ENCODE measurements around the gene CYP39A1. TPM values are rescaled to one million over a fixed set of nuclear protein-coding genes. Genes with fewer than 3 reads are reported as not detected.

CYP39A1 gene
- total RNA-seq, 4 donors from 2014 or later, result 6.3 to 18.3 (median 13.0) TPM

DNA sequence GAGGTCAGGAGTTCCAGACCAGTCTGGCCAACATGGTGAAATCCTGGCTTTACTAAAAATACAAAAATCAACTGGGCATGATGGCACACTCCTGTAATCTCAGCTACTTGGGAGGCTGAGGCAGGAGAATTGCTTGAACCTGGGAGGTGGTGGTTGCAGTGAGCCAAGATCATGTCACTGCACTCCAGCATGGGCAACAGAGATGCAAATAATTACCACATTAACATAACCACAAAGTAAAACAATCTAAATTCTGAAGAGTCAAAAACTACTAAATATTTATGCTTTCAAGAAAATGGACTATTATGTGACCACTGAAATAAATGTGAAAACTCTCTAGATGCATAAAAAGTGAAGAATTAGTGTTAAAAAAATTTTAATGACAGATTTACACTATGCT, 59.9 kb downstream of the CYP39A1 start:
- Histone ChIP-seq H3K27ac (no peak overlapping the region), H3K9me3 (no peaks in the 10 kb centered on the region), H3K4me3 (replicated peaks in 1 of 3) (no peak overlapping the region), H3K36me3 (no peaks in the 10 kb centered on the region), H3K4me1 (no peaks in the 10 kb centered on the region), H3K27me3 (no peaks in the 10 kb centered on the region)
- intact Hi-C loops (cut with DNase I), result no loop called here
- TF ChIP-seq POLR2A (IDR thresholded peaks at IDR 0.05), result no peak
- TF ChIP-seq, protein P1, sequence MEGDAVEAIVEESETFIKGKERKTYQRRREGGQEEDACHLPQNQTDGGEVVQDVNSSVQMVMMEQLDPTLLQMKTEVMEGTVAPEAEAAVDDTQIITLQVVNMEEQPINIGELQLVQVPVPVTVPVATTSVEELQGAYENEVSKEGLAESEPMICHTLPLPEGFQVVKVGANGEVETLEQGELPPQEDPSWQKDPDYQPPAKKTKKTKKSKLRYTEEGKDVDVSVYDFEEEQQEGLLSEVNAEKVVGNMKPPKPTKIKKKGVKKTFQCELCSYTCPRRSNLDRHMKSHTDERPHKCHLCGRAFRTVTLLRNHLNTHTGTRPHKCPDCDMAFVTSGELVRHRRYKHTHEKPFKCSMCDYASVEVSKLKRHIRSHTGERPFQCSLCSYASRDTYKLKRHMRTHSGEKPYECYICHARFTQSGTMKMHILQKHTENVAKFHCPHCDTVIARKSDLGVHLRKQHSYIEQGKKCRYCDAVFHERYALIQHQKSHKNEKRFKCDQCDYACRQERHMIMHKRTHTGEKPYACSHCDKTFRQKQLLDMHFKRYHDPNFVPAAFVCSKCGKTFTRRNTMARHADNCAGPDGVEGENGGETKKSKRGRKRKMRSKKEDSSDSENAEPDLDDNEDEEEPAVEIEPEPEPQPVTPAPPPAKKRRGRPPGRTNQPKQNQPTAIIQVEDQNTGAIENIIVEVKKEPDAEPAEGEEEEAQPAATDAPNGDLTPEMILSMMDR (IDR thresholded peaks at IDR 0.05), result no peak
- no peak for DNase-seq

DNA sequence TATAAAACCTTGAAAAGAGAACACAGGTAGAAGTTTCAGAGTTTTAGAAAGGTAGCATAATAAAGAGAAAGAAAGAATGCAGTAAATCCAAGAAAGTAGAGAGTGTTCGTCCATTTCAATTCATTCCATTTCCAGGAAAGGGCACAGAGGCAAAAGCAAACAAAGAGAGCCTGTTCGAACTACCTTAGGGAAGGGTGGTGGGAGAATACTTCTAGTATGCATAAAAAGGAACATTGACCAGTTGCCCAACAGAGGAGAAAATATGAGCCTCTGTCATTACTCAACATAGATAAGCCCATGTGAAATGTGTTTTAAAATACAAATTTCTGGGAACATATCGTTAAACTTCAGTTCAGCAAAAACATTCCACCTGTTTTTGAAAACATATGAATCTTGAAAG, 60.6 kb downstream of the CYP39A1 start:
- Histone ChIP-seq H3K4me1 (no peaks in the 10 kb centered on the region), H3K27me3 (no peaks in the 10 kb centered on the region), H3K27ac (no peak overlapping the region), H3K4me3 (replicated peaks in 1 of 3) (no peak overlapping the region), H3K36me3 (no peaks in the 10 kb centered on the region), H3K9me3 (no peaks in the 10 kb centered on the region)
- WGBS, 2 donors, result 83 to 92% methylated on average over 3 of the region's 3 CpGs
- no peak for TF ChIP-seq POLR2A (IDR thresholded peaks at IDR 0.05)
- TF ChIP-seq, protein P1 (IDR thresholded peaks at IDR 0.05), result no peak
- intact Hi-C loops (cut with DNase I), result no loop called here
- no peak for DNase-seq

DNA sequence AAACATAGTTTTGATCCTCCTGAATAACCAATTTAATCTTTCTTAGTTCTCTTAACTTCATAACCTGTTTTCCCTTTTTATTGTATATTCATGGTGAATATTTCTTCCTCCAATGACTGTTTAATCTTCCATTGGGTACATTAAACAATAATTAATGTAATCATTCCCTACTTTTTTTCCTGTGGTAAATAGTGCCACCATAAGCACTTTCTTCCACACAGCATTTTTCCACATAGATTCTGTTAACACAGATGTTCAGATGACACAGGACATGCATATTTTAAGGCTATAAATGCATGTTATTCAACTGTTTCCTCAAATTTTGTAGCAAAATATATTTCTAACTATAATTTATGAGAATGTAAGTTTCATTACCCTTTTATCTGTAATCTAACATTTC, 61.9 kb downstream of the CYP39A1 start:
- no peaks in the 10 kb centered on the region for H3K9me3 ChIP-seq
- no peak for DNase-seq
- TF ChIP-seq, protein P1 (IDR thresholded peaks at IDR 0.05), result no peak
- intact Hi-C loops (cut with DNase I), result no loop called here
- H3K36me3 ChIP-seq, result no peaks in the 10 kb centered on the region
- H3K27me3 ChIP-seq, result no peaks in the 10 kb centered on the region
- H3K27ac ChIP-seq, result no peak overlapping the region
- no peak overlapping the region for H3K4me3 ChIP-seq (replicated peaks in 1 of 3)
- H3K4me1 ChIP-seq, result no peaks in the 10 kb centered on the region

DNA sequence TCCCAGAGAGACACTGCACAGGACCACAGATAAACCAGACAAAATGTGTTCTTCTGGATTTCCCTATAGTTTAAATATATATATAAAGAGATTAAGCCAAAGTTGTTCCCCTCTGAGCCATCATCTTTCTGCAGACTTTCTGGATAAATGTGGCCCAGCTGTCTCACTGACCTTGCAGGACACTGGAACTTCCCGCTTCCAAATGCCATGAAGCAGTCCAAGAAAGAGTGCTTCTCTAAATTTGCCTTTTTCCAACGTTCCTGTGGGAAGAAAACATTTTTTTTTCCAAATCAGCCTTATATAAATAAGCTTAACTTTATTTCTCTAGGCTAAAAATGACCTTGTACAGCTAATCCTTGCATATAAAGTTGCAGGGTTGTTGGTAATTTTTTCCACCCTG, 65.7 kb downstream of the CYP39A1 start:
- TF ChIP-seq, protein P1 (IDR thresholded peaks at IDR 0.05), result no peak
- TF ChIP-seq POLR2A (IDR thresholded peaks at IDR 0.05), result no peak
- Histone ChIP-seq H3K4me1 (peaks cover 8 to 17% of the 10 kb centered on the region in 2 donors), H3K4me3 (replicated peaks in 1 of 3) (no peak overlapping the region), H3K27ac (no peak overlapping the region), H3K27me3 (no peaks in the 10 kb centered on the region), H3K36me3 (no peaks in the 10 kb centered on the region), H3K9me3 (no peaks in the 10 kb centered on the region)
- intact Hi-C loops (cut with DNase I), result no loop called here
- DNase-seq, result no peak
- 75 to 81% methylated on average over 2 of the region's 2 CpGs for WGBS, 2 donors

DNA sequence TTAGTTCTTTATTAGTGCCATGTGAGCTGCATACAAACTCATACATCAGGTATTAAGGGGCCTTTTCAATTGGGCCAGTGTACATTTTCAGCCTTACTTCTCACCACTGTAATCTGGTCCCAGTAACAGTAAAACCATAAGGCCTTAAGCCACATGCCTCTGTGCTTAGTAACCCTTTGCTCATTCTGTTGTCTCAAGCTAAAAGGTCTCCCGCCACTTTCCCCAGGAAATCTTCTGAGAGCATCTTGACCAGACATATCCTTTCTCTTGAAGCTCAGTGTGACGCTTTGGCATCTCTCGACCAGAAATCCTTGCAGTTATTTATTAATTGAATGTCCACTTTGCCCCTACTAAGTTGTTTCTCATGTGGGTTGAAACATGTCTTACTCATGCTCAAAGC, 68.0 kb downstream of the CYP39A1 start:
- intact Hi-C loops (cut with DNase I), result no loop called here
- H3K36me3 ChIP-seq, result no peaks in the 10 kb centered on the region
- no peaks in the 10 kb centered on the region for H3K27me3 ChIP-seq
- 96 to 97% methylated on average over 3 of the region's 3 CpGs for WGBS, 2 donors
- no peak overlapping the region for H3K27ac ChIP-seq
- no peak for TF ChIP-seq POLR2A (IDR thresholded peaks at IDR 0.05)
- TF ChIP-seq, protein P1 (IDR thresholded peaks at IDR 0.05), result no peak
- H3K4me3 ChIP-seq (replicated peaks in 1 of 3), result no peak overlapping the region
- H3K9me3 ChIP-seq, result no peaks in the 10 kb centered on the region
- no peak for DNase-seq
- H3K4me1 ChIP-seq, result peaks cover 8 to 21% of the 10 kb centered on the region in 2 donors
